Cerebellar cortex (tissue), 1 donor: ENCODE measurements around the gene DAPK2.

Source experiments
- DNase-seq: peaks from one replicate; pipeline ENCODE4 v3.0.0-alpha.2; 2015; ENCODE audit warnings: low spot score

The DAPK2 gene

GRCh38 chr15:63861946-63862517, 184.3 kb downstream of the DAPK2 start:
- no peak for DNase-seq

GRCh38 chr15:63860555-63860954, 185.7 kb downstream of the DAPK2 start:
- no peak for DNase-seq

DNA sequence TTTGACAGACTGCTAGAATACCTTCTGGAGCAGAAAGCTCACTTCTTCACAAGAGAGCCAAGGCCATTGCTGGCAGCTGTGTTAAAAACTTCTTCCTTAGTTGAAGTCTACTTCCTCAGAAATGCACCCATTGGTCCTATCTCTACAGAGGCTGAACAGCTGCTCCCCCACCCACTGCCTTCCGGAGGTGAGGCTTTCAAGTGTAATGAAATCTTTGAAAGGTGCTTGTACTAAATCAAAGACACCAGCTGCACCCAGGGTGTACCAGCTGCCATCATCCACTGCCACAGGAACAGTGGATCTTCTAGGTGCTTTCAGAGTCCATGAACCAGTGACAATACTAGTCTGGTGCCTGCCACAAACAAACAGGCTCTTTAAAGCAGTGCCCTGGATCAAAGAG, 186.1 kb downstream of the DAPK2 start:
- DNase-seq = no peak

GRCh38 chr15:63858881-63859280, 187.4 kb downstream of the DAPK2 start:
- no peak for DNase-seq

- DNase-seq = no peak
Measured at GRCh38 chr15:63858448-63858847, 187.8 kb downstream of the DAPK2 start.

GRCh38 chr15:63857461-63857856, 188.8 kb downstream of the DAPK2 start:
- peak; percentile 8 for DNase-seq
